Fibroblast of skin of scalp (primary cell): ENCODE results near the gene LYRM1.
"Not testable (repeated sequence)": the region's sequence is repeated elsewhere in the genome, so short reads cannot be mapped to it uniquely, and the experiment has no call there.

Experiments used
- DNase-seq: peaks from one replicate; pipeline ENCODE4 v3.0.0-alpha.2; 2013

Gene LYRM1

GRCh38 chr16:20938426-20938825 lies 37.9 kb downstream of the LYRM1 start:
- peak; percentile 11 for DNase-seq

DNA sequence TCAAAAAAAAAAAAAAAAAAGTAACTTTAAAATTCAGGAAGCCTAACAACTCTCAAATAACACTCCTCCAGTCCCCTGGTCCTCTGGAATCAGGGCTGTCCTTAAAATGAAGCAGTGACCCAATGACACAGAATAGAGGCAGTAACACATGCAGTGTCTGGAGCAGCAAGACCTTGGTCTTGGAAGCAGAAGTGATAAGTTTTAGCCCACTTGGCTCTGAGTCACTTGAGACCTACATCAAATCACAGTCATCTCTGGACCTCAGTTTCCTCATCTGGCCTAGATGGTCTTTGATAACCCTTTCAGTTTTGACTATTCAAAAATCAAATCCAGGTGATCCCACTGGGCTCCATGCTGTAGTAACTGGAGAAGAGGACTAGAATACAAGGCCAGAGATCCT lies 39.0 kb downstream of the LYRM1 start:
- no peak for DNase-seq

DNA sequence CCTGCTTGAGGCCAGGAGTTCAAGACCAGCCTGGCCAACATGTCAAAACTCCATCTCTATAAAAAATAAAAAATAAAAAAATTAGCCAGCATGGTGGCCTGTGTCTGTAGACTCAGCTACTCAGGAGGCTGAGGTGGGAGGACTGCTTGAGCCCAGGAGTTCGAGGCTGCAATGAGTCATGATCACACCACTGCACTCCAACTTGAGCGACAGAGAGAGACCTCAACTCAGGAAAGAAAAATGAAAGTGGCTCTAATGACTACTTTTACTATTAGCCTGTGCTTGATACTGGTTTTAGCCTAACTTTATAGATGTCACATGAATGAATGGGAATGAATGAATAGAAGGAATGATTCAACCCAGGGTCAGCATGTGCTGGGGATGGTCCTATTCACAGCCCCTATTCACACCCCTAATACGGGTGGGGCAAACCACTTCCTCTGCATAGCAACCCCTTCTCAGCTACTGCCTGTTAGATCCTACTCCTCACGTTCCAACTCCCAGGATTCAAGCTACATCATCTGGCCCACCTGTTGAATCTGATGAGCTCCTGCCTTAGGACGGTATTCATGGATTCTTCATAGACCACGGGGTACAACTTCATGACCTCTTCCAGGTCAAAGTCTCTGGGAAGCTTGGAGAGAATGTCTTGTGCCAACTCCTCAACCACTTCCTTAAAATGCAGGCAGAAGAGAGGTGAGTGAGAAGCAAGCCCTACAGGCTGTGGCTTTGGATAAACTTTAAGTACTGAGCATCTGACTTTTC lies 40.5 kb downstream of the LYRM1 start:
- no peak for DNase-seq

DNA sequence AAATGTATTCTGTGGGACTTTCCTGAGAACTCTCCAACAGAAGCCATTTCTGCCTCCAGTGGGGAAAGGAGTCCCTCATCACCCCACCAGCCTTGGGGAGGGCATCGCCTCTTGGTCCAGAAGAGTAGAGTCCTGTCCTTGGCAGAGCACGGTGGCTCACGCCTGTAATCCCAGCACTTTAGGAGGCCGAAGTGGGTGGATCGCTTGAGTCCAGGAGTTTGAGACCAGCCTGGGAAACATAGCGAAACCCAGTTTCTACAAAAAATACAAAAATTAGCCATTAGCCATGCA lies 41.0 kb downstream of the LYRM1 start:
- no peak for DNase-seq

DNA sequence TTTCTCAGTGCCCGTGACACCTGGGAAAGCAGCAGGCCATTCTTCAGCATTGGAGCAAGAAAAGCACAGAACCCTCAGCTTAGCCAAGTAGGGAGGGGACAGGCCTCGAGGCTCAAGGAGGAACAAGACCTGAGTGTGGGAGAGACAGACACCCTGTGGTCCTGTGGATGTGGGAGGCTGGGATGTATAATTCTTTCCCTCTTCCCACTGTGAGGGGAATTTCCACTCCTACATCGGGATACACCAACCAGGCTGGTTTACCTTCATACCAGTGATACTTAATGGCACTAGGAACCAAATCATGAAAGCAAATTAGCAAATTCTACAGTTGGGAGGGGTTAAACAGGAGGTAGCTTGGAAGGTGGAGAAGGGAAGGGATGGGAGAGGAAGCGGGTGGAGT lies 41.7 kb downstream of the LYRM1 start:
- no peak for DNase-seq

- DNase-seq = peak; percentile 18
These were observed 44.4 kb downstream of the LYRM1 start for GRCh38 chr16:20944861-20945574.

GRCh38 chr16:20945575-20945875 lies 45.0 kb downstream of the LYRM1 start:
- not testable (repeated sequence) for DNase-seq

DNA sequence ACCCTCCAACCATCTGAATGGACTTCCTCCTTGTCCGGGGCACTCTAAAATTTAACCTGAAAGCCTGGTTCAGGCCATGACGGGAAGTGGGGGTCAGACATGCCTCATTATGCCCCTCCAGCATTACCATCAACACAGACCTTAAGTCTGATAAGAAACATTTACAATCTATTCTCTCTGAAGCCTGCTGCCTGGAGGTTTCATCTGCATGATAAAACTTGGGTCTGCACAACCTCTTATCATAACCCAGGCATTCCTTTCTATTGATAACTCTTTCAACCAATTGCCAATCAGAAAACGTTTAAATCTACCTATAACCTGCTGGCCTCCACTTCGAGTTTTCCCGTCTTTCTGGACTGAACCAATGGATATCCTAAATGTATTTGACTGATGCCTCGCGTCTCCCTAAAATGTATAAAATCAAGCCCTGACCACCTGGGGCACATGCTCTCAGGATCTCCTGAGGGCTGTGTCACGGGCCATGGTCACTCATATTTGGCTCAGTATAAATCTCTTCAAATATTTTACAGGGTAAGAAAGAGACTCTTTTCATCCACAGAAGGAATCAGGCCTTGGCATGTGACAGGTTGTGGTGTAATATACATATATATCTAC lies 45.6 kb downstream of the LYRM1 start:
- no peak for DNase-seq

GRCh38 chr16:20948444-20948843 lies 47.9 kb downstream of the LYRM1 start:
- DNase-seq = no peak

GRCh38 chr16:20949660-20950059 lies 49.1 kb downstream of the LYRM1 start:
- no peak for DNase-seq

- no peak for DNase-seq
These were observed 49.7 kb downstream of the LYRM1 start for GRCh38 chr16:20950294-20950693.

GRCh38 chr16:20952139-20952920 lies 51.8 kb downstream of the LYRM1 start:
- DNase-seq = peak; percentile 9

DNA sequence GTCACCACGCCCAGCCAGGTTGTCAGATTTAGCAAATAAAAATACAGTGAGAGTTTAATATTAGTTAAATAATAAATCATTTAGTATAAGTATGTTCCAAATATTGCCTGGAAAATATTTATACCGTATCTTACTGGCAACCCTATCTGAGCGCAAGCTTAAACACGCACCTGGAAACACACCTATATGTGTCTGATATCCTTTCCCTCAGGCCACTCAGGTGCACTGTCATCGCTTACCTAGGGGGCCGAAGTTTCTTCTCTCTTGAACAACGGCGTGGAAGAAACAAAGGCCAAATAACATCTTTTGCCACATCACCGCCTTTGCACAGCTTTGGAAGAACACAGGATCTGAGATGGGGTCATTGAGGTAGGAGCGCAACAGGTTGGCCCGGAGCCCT lies 54.0 kb downstream of the LYRM1 start:
- DNase-seq = no peak

DNA sequence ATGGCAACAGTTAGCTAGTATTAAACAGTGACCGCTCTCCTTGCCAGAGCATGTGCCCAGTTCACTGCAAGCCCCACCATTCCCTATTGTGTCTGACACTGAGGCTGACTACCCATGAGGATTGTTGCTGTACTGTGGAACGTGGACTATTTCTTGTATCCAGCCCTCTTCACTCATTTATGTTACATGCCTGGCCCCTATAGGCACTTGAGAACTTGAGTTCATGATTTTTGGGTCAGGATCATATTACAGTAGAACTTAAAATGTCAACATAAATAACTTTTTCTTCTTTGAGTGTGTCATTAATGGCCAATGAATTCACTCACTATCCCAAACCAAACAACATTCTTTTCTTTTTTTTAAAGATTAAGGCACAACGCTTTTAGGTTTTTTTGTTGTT lies 55.7 kb downstream of the LYRM1 start:
- peak; percentile 37 for DNase-seq

DNA sequence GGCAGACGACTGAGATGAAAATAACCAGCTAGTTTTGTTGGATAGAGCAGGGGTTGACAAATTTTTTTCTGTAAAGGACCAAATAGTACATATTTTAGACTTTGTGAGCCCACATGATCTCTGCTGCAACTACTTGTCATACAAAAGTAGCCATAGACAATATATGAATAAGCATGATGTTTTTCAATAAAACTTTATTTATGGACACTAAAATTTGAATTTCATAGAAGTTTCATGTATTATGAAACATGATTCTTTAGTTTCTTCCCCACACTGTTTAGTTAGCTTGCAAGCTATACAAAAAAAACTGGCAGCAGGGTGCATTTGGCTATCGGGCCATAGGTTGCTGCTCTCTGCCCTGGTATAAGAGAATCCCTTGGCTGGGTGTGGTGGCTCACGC lies 56.6 kb downstream of the LYRM1 start:
- DNase-seq = no peak

DNA sequence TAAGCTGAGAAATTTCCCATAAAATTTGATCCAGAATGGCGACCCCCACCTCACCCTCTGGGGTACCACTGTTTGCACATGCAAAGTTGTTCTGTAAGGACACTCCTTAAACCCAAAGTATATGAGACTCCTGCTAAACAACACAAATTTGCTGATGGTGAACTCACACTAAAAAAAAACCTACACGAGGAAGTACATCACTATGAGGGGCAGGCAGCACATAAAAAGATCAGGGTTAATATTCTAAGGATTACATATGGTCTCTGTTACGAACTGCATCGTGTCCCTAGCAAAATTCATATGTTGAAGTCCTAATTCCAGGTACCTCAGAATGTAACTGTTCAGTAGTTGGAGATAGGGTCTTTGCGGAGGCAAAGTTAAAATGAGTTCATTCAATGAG lies 60.3 kb downstream of the LYRM1 start:
- DNase-seq = no peak

DNA sequence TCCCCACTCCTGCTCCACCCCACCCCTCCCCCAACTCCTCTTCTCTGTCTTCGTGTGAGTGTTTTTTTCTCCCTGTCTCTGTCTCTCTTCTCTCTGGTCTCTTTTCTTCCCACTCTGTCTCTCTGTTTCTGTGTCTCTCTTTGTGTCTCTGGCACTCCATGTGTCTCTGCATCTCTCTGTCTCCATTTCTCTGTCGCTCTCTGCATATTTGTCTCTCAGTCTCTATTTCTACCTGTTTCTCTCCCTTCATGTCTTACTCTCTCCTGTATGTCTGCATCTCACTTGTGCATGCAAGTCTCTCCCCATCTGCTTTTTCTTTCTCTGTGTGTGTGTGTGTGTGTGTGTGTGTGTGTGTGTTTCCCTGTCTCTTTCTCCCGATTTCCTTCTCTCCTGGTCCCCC lies 68.2 kb downstream of the LYRM1 start:
- DNase-seq = no peak

DNA sequence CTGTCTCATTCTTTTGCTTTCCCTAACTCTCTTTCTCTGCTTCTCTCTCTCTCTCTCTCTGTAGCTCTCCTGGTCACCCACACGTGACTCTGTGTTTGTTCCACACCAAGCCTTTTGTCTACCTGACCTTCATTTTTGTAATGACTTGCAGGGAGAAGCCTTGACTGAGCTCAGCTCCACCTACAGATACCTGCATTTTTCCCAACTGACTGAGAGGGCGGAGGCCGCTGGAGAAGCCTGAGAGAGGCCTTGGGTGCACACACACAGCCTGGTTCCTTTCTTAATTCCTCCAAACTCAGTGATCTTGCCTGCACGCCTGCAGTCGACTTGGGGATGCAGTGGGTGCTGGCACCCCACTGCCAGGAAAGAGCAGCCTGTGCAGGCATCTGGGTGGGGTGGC lies 68.8 kb downstream of the LYRM1 start:
- DNase-seq = no peak

DNA sequence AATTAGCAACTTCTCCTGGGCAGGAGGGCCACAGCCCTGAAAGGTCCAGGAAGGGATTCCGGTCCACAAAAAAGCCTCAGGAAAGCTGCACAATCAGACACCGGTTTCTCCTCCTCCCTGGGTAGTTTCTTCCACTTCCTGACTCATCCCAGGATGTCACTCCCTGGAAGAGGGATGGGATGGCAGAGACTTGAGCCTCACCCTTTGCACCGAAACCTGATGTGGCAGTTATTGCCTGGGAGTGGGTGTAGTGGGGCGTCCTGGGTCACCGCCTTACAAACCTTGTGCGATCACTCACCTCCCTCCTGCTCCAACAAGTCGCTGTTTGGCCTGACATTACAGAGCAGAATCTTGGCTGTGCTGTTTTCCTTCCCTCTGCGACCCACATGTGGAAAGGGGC lies 70.8 kb downstream of the LYRM1 start:
- no peak for DNase-seq

- DNase-seq = not testable (repeated sequence)
These were observed 72.6 kb downstream of the LYRM1 start for GRCh38 chr16:20973201-20973600.
